BE2C (cell line): ENCODE measurements around the gene SHB.
A peak's percentile ranks its signal among the peaks of the same experiment; 100 is the strongest.

ENCODE experiments used
- DNase-seq: peaks from one replicate; pipeline ENCODE4 v3.0.0-alpha.2; 2020
- H3K27me3 ChIP-seq: fragments of 250-450 bp; sonication (Bioruptor Pico); 2 replicates; pipeline ENCODE4 v1.5.1; 2020; ENCODE audit warnings: mild to moderate bottlenecking
- H3K36me3 ChIP-seq: fragments of 250-450 bp; sonication (Bioruptor Pico); 2 replicates; pipeline ENCODE4 v1.5.1; 2020; ENCODE audit warnings: mild to moderate bottlenecking
- H3K4me1 ChIP-seq: fragments of 250-450 bp; sonication (Bioruptor Pico); 2 replicates; pipeline ENCODE4 v1.5.1; 2020
- H3K4me3 ChIP-seq: 2 replicates; pipeline ENCODE4 v1.5.1; 2011; ENCODE audit warnings: low read depth, low read length
- H3K9me3 ChIP-seq: fragments of 250-450 bp; sonication (Bioruptor Pico); 2 replicates; pipeline ENCODE4 v1.5.1; 2020
- CTCF ChIP-seq: IDR thresholded peaks from 2 replicates; pipeline ENCODE4 v1.5.1; 2012; ENCODE audit warnings: mild to moderate bottlenecking, low read depth, low read length

The SHB gene

DNA sequence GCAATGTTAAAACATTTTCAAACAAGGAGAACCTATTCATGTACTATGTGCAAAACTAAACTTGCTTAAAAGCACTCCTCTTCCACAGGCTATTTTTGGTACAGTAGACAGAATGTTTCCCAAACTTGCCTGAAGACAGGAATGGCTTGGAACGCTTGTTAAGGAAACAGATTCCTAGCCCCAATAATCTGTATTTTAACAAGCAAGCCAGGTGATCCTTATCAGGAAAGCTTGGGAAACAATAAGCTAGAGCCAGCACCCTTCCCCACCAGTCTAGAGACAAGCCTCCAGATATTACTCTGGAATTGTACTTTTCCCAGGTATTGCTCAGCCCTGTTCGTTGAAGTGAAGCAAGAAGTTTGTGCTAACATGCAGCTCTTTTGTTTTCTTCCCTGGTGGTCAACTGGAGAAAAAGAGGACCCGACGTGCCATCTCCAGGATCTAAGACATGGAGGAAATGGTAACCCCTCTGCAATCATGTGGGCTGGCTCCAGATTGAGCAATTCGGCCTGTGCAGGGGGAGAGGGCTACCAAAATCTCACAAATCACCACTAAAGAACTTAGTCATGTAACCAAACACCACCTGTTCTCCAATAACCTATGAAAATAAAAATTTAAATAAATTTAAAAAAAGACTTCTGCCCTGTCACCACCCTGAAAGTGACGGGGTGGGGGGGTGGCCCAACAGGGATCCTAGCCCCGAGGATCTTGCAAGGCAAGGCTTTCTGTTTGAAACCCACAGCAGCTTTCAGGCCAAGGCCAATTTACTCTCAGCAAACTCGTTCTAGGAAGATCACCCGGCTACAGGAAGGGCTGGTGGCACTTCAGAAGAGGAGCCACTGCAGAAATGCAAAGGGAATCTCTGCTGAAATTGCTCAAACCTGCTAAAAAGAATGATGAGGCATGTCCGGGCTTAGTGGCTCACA, 48.6 kb downstream of the SHB start:
- no peaks in the 10 kb centered on the region for H3K9me3 ChIP-seq
- no peaks in the 10 kb centered on the region for H3K36me3 ChIP-seq
- H3K4me3 ChIP-seq = no peak overlapping the region
- DNase-seq = no peak
- H3K27me3 ChIP-seq = no peaks in the 10 kb centered on the region
- TF ChIP-seq CTCF = no peak
- H3K4me1 ChIP-seq = peaks cover 63% of the 10 kb centered on the region

- no peaks in the 10 kb centered on the region for H3K27me3 ChIP-seq
Measured at GRCh38 chr9:38019731-38020130, 49.3 kb downstream of the SHB start.

GRCh38 chr9:38018958-38019602, 49.9 kb downstream of the SHB start:
- Histone ChIP-seq H3K4me1 (peaks cover 49% of the 10 kb centered on the region), H3K4me3 (no peak overlapping the region)

More at GRCh38 chr9:38019731-38020130, 49.3 kb downstream of the SHB start:
- H3K4me1 ChIP-seq = peaks cover 56% of the 10 kb centered on the region
- no peak overlapping the region for H3K4me3 ChIP-seq
- peaks cover 2% of the 10 kb centered on the region; the same call in 1 of the 2 replicates for H3K36me3 ChIP-seq
- no peak for TF ChIP-seq CTCF
- DNase-seq = no peak
- no peaks in the 10 kb centered on the region for H3K9me3 ChIP-seq

DNA sequence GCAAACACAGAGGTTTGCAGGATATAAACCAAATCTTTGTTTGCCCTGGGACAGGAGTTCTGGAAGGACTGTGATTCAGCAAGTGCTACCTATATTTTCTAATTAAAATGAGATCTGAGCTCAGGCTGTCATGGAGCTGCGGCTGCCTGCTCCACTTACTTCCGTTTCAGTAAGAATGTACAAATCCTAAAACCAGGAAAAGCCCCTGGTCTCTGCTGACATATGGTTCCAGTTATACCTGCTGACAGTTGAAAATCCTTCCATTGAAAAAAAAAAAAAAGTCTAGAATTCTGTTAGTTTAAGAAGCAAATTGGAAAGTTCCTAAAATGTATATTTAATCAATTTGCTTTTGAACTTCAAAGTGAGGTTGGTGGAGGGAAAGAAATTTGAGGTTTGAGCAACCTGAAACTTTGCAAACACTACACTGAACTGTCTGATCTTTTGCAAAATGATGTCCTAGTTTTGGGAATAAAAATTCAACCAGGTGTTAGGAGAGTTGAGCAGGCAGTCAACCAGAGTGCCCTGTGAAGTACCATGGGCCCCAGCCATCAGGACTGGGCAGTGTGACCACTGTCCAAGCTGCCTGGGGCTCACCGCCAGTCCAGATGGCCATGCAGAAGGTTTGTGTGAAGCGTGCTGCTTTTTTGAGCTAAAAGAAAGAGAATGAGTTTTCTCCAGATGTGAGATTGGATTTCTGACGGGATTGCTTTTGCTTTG, 50.6 kb downstream of the SHB start:
- no peaks in the 10 kb centered on the region for H3K9me3 ChIP-seq
- peaks cover 45% of the 10 kb centered on the region for H3K4me1 ChIP-seq
- no peak for DNase-seq
- no peak for TF ChIP-seq CTCF
- no peaks in the 10 kb centered on the region for H3K27me3 ChIP-seq
- H3K4me3 ChIP-seq = no peak overlapping the region
- H3K36me3 ChIP-seq = peaks cover 9% of the 10 kb centered on the region; the same call in 1 of the 2 replicates

More at GRCh38 chr9:38018958-38019602, 49.9 kb downstream of the SHB start:
- H3K36me3 ChIP-seq = peaks cover 9% of the 10 kb centered on the region; the same call in 1 of the 2 replicates
- DNase-seq = peak; percentile 28
- H3K27me3 ChIP-seq = no peaks in the 10 kb centered on the region
- no peak for TF ChIP-seq CTCF
- H3K9me3 ChIP-seq = no peaks in the 10 kb centered on the region

- H3K9me3 ChIP-seq = no peaks in the 10 kb centered on the region
- no peak for DNase-seq
- no peak overlapping the region for H3K4me3 ChIP-seq
- H3K4me1 ChIP-seq = peaks cover 39% of the 10 kb centered on the region
- no peaks in the 10 kb centered on the region for H3K27me3 ChIP-seq
- peaks cover 9% of the 10 kb centered on the region; the same call in 1 of the 2 replicates for H3K36me3 ChIP-seq
- no peak for TF ChIP-seq CTCF
Measured at GRCh38 chr9:38017885-38018186, 51.2 kb downstream of the SHB start.
